ENCODE results near the gene STAG1.
"Not testable (repeated sequence)": the region's sequence is repeated elsewhere in the genome, so short reads cannot be mapped to it uniquely, and the experiment has no call there.

Gene STAG1

DNA sequence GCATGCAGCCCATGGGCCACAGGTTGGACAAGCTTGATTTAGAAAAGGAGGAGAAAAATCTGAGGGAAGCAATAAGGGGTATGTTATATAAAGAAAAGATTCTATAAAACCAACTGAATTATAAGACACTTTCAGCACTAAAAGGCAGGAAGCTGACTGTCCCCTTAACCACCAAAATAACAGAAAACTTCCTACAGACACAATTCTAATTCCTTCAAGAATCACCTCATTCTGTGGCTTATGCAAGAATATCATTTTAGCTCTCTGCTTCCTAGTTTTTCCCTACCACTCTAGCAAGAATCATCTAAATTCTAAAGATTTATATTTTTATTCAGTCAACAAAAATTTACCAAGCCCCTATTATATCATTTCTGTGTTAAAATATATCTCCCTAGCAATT is 6.3 kb downstream of the STAG1 start:
- no peaks in the 10 kb centered on the region for H3K9me3 ChIP-seq (ENCODE audit: insufficient read depth, low read length)
- H3K4me1 ChIP-seq (ENCODE audit: low read length) = peaks cover 17% of the 10 kb centered on the region
- peaks cover 10% of the 10 kb centered on the region for H3K36me3 ChIP-seq (replicated peaks; ENCODE audit: low read depth, low read length)
- no peak overlapping the region for H3K27ac ChIP-seq (ENCODE audit: low read length)
- H3K4me3 ChIP-seq (ENCODE audit: low read length) = no peak overlapping the region
- H3K79me2 ChIP-seq (ENCODE audit: low read length) = peaks cover 100% of the 10 kb centered on the region
- no peak overlapping the region for H3K4me2 ChIP-seq (ENCODE audit: low read length)
- no peak overlapping the region for H3K9ac ChIP-seq (ENCODE audit: low read length)
- H2AFZ ChIP-seq (ENCODE audit: low read depth, low read length) = no peak overlapping the region
- no peaks in the 10 kb centered on the region for H3K27me3 ChIP-seq (ENCODE audit: low read depth, low read length)
- H4K20me1 ChIP-seq (ENCODE audit: insufficient read depth, low read length) = peaks cover 4% of the 10 kb centered on the region
- no peak for TF ChIP-seq EZH2phosphoT487 (IDR thresholded peaks at IDR 0.05; ENCODE audit: low read depth)
- TF ChIP-seq, protein P1, sequence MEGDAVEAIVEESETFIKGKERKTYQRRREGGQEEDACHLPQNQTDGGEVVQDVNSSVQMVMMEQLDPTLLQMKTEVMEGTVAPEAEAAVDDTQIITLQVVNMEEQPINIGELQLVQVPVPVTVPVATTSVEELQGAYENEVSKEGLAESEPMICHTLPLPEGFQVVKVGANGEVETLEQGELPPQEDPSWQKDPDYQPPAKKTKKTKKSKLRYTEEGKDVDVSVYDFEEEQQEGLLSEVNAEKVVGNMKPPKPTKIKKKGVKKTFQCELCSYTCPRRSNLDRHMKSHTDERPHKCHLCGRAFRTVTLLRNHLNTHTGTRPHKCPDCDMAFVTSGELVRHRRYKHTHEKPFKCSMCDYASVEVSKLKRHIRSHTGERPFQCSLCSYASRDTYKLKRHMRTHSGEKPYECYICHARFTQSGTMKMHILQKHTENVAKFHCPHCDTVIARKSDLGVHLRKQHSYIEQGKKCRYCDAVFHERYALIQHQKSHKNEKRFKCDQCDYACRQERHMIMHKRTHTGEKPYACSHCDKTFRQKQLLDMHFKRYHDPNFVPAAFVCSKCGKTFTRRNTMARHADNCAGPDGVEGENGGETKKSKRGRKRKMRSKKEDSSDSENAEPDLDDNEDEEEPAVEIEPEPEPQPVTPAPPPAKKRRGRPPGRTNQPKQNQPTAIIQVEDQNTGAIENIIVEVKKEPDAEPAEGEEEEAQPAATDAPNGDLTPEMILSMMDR (IDR thresholded peaks at IDR 0.05; ENCODE audit: low read depth, low read length) = no peak

DNA sequence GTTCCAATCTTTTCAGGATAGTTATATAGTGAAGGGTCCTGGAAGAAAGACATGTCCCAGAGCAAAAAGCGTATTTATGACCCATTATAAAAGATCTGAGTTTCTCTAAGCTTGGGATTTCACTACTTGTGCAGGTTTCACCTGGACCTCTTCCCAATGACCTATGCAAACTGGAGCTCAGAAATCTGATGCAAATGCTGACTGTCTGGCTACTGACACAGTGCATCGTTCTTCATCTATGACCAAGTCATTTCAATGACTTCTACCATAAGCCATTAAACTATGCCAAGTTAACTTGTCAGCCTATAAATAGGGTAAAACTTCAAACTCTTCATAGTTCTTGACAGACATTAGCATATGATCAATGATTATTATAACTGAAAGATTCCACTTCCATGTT is 11.1 kb downstream of the STAG1 start:
- TF ChIP-seq, protein P1 (IDR thresholded peaks at IDR 0.05; ENCODE audit: low read depth, low read length) = no peak
- TF ChIP-seq EZH2phosphoT487 (IDR thresholded peaks at IDR 0.05; ENCODE audit: low read depth) = no peak
- Histone ChIP-seq H3K4me1 (ENCODE audit: low read length) (peaks cover 10% of the 10 kb centered on the region), H4K20me1 (ENCODE audit: insufficient read depth, low read length) (peaks cover 4% of the 10 kb centered on the region), H3K27me3 (ENCODE audit: low read depth, low read length) (no peaks in the 10 kb centered on the region), H3K9ac (ENCODE audit: low read length) (no peak overlapping the region), H2AFZ (ENCODE audit: low read depth, low read length) (no peak overlapping the region), H3K36me3 (replicated peaks; ENCODE audit: low read depth, low read length) (peaks cover 10% of the 10 kb centered on the region), H3K4me2 (ENCODE audit: low read length) (no peak overlapping the region), H3K4me3 (ENCODE audit: low read length) (no peak overlapping the region), H3K9me3 (ENCODE audit: insufficient read depth, low read length) (no peaks in the 10 kb centered on the region), H3K79me2 (ENCODE audit: low read length) (peaks cover 100% of the 10 kb centered on the region), H3K27ac (ENCODE audit: low read length) (no peak overlapping the region)

DNA sequence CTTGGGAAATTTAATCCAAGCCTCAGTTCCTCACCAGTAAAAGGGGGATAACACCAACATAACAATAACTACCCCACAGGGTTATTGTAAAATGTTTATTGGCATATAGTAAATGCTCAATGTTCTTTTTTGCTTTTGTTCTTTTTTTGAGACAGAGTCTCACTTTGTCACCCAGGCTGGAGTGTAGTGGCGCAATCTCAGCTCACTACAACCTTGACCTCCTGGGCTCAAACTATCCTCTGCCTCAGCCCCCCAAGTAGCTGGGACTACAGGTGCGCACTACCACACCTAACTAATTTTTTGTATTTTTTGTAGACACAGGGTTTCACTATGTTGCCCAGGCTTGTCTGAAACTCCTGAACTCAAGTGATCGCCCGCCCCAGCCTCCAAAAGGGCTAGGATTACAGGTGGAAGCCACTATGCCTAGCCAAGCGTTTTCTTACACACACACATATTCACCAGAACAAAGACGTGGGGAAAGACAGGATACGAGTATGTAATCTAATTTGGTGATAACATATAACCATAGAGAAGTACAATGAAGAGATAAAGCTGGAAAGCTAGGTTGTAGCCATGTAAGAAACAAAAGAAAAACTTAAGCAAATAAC is 11.7 kb downstream of the STAG1 start:
- H3K4me3 ChIP-seq (ENCODE audit: low read length) = no peak overlapping the region
- H3K9ac ChIP-seq (ENCODE audit: low read length) = no peak overlapping the region
- no peak overlapping the region for H3K27ac ChIP-seq (ENCODE audit: low read length)
- no peak for TF ChIP-seq EZH2phosphoT487 (IDR thresholded peaks at IDR 0.05; ENCODE audit: low read depth)
- TF ChIP-seq, protein P1 (IDR thresholded peaks at IDR 0.05; ENCODE audit: low read depth, low read length) = no peak
- H3K4me1 ChIP-seq (ENCODE audit: low read length) = peaks cover 10% of the 10 kb centered on the region
- no peak overlapping the region for H3K4me2 ChIP-seq (ENCODE audit: low read length)
- no peaks in the 10 kb centered on the region for H3K9me3 ChIP-seq (ENCODE audit: insufficient read depth, low read length)
- H3K79me2 ChIP-seq (ENCODE audit: low read length) = peaks cover 100% of the 10 kb centered on the region
- peaks cover 10% of the 10 kb centered on the region for H3K36me3 ChIP-seq (replicated peaks; ENCODE audit: low read depth, low read length)
- H4K20me1 ChIP-seq (ENCODE audit: insufficient read depth, low read length) = peaks cover 4% of the 10 kb centered on the region
- H2AFZ ChIP-seq (ENCODE audit: low read depth, low read length) = no peak overlapping the region
- H3K27me3 ChIP-seq (ENCODE audit: low read depth, low read length) = no peaks in the 10 kb centered on the region

DNA sequence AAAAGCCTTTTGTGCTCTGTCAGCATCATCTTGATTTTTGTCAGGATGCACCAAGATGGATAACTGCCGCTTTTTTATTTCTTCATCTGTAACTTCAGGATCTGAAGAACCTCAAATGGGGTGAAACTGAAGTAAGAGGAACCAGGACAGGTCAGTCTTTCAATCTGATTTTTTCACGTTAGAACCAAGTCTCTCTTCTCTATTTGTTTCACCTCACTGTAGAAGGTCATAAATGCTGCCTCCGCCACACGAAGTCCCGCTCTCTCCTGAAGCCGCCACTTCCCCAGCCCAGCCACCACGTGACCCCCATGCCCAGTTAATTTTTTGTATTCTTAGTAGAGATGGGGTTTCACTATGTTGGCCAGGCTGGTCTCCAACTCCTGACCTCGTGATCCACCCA is 15.2 kb downstream of the STAG1 start:
- not testable (repeated sequence) for H3K4me3 ChIP-seq (ENCODE audit: low read length); H3K9me3 ChIP-seq (ENCODE audit: insufficient read depth, low read length); H3K27me3 ChIP-seq (ENCODE audit: low read depth, low read length); H3K4me2 ChIP-seq (ENCODE audit: low read length); H4K20me1 ChIP-seq (ENCODE audit: insufficient read depth, low read length); H2AFZ ChIP-seq (ENCODE audit: low read depth, low read length); H3K9ac ChIP-seq (ENCODE audit: low read length); H3K27ac ChIP-seq (ENCODE audit: low read length); H3K36me3 ChIP-seq (replicated peaks; ENCODE audit: low read depth, low read length)
- Histone ChIP-seq H3K79me2 (ENCODE audit: low read length) (peaks cover 100% of the 10 kb centered on the region), H3K4me1 (ENCODE audit: low read length) (peaks cover 10% of the 10 kb centered on the region)

All from OCI-LY3 (cell line).